Loucy (cell line): ENCODE measurements around the gene DIABLO.

Source experiments
- H2AFZ ChIP-seq: fragments of 200-600 bp; sonication (generic); 2 replicates; pipeline ENCODE4 v1.6.0; 2016; ENCODE audit warnings: antibody characterized with exemption, mild to moderate bottlenecking, low read length, moderate library complexity
- H3F3A ChIP-seq: fragments of 200-600 bp; 2 replicates; pipeline ENCODE4 v1.6.0; 2016; ENCODE audit warnings: antibody characterized with exemption, low read depth, mild to moderate bottlenecking
- H3K27me3 ChIP-seq: fragments of 200-600 bp; sonication (generic); 2 replicates; pipeline ENCODE4 v1.6.1; 2014; ENCODE audit warnings: low read length, mild to moderate bottlenecking; ENCODE audit not compliant: insufficient read depth, poor library complexity, severe bottlenecking
- H3K36me3 ChIP-seq: fragments of 200-600 bp; sonication (generic); 2 replicates; pipeline ENCODE4 v1.6.1; 2016; ENCODE audit warnings: low read length; ENCODE audit not compliant: insufficient read depth
- H3K4me1 ChIP-seq: fragments of 200-600 bp; sonication (generic); 2 replicates; pipeline ENCODE4 v1.5.1; 2014; ENCODE audit warnings: low read length, mild to moderate bottlenecking; ENCODE audit not compliant: insufficient read depth, poor library complexity, severe bottlenecking
- H3K4me2 ChIP-seq: fragments of 200-600 bp; sonication (generic); 2 replicates; pipeline ENCODE4 v1.6.0; 2014; ENCODE audit warnings: antibody characterized with exemption, low read length, low read depth, mild to moderate bottlenecking; ENCODE audit not compliant: poor library complexity, severe bottlenecking
- H3K4me3 ChIP-seq: fragments of 200-600 bp; sonication (generic); 2 replicates; pipeline ENCODE4 v1.5.1; 2014; ENCODE audit warnings: low read length, mild to moderate bottlenecking, mixed read lengths; ENCODE audit not compliant: poor library complexity, severe bottlenecking
- H3K79me2 ChIP-seq: fragments of 200-600 bp; sonication (generic); 2 replicates; pipeline ENCODE4 v1.6.1; 2014; ENCODE audit warnings: low read length; ENCODE audit not compliant: insufficient read depth
- H3K9ac ChIP-seq: fragments of 200-600 bp; sonication (generic); 2 replicates; pipeline ENCODE4 v1.6.0; 2014; ENCODE audit warnings: mild to moderate bottlenecking, low read depth, low read length, moderate library complexity; ENCODE audit not compliant: poor library complexity, severe bottlenecking
- H3K9me2 ChIP-seq: fragments of 200-600 bp; sonication (generic); replicated peaks from 2 replicates; pipeline ENCODE4 v1.6.1; 2016; ENCODE audit warnings: low read depth, low read length, mixed read lengths
- H3K9me3 ChIP-seq: fragments of 200-600 bp; sonication (generic); 2 replicates; pipeline ENCODE4 v1.6.1; 2014; ENCODE audit warnings: mild to moderate bottlenecking, antibody characterized with exemption, low read length, low read depth; ENCODE audit not compliant: insufficient read depth
- H4K20me1 ChIP-seq: fragments of 200-600 bp; sonication (generic); 2 replicates; pipeline ENCODE4 v1.6.0; 2014; ENCODE audit warnings: antibody characterized with exemption, low read length, mild to moderate bottlenecking; ENCODE audit not compliant: insufficient read depth, poor library complexity, severe bottlenecking
- EZH2phosphoT487 ChIP-seq: fragments of 200-600 bp; IDR thresholded peaks from 2 replicates; pipeline ENCODE4 v1.6.1; 2018; ENCODE audit warnings: antibody characterized with exemption, mild to moderate bottlenecking, moderate library complexity, borderline replicate concordance
- TF ChIP-seq, protein P1 (sequence below): fragments of 200-600 bp; sonication (generic); conservative IDR thresholded peaks from 2 replicates; pipeline ENCODE4 v1.5.1; 2014; ENCODE audit warnings: mild to moderate bottlenecking, antibody characterized with exemption, low read length

The DIABLO gene

DNA sequence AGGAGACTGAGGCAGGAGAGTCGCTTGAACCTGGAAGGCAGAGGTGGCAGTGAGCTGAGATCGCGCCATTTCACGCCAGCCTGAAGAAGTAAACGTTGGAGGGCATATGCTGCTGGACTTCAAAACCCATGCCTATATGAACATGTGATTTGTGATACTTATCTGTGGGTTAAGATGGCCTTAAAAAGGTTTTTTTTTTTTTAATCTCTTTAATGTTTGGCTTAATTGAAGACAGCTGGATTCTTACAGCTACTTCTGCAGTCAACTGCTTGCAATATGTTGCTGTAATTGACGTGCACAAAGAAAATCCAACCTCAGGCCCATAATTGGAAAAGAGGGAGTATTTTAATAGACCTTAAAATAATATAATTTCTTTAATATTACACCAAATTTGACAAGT is 23.8 kb downstream of the DIABLO start:
- peaks cover 6% of the 10 kb centered on the region for H3K4me1 ChIP-seq
- no peak overlapping the region for H3K4me3 ChIP-seq
- no peaks in the 10 kb centered on the region for H3F3A ChIP-seq
- H3K9me2 ChIP-seq, result no peaks in the 10 kb centered on the region
- no peak overlapping the region for H3K4me2 ChIP-seq
- H4K20me1 ChIP-seq, result no peaks in the 10 kb centered on the region
- TF ChIP-seq EZH2phosphoT487, result no peak
- TF ChIP-seq, protein P1, sequence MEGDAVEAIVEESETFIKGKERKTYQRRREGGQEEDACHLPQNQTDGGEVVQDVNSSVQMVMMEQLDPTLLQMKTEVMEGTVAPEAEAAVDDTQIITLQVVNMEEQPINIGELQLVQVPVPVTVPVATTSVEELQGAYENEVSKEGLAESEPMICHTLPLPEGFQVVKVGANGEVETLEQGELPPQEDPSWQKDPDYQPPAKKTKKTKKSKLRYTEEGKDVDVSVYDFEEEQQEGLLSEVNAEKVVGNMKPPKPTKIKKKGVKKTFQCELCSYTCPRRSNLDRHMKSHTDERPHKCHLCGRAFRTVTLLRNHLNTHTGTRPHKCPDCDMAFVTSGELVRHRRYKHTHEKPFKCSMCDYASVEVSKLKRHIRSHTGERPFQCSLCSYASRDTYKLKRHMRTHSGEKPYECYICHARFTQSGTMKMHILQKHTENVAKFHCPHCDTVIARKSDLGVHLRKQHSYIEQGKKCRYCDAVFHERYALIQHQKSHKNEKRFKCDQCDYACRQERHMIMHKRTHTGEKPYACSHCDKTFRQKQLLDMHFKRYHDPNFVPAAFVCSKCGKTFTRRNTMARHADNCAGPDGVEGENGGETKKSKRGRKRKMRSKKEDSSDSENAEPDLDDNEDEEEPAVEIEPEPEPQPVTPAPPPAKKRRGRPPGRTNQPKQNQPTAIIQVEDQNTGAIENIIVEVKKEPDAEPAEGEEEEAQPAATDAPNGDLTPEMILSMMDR, result no peak
- no peak overlapping the region for H2AFZ ChIP-seq
- no peak overlapping the region for H3K9ac ChIP-seq
- no peaks in the 10 kb centered on the region for H3K27me3 ChIP-seq
- no peaks in the 10 kb centered on the region for H3K79me2 ChIP-seq
- H3K36me3 ChIP-seq, result peaks cover 8% of the 10 kb centered on the region; the same call in 1 of the 2 replicates
- no peaks in the 10 kb centered on the region for H3K9me3 ChIP-seq

DNA sequence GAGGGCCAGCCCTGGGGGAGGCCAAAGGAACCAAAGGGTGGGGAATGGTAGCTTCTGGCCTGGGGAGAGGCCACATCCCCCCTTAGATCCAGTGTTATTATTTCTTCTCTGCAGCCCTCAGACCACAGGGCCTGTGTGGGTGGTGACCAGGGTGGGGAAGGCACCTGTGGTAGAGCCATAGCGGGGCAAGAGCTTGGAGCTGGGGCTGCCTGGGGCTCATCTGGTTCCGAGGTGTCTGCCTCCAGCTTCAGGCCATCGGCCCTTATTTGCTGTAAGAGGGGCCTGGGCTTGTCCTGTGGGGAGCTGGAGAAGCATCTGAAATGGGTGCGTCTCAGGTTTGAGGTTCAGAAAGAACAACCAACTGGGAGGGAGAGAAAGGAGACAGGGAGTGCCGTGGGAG is 24.5 kb downstream of the DIABLO start:
- Histone ChIP-seq H3K4me1 (peaks cover 9% of the 10 kb centered on the region), H3K9ac (no peak overlapping the region), H3K4me2 (no peak overlapping the region), H2AFZ (no peak overlapping the region), H3K36me3 (peaks cover 2% of the 10 kb centered on the region; the same call in 1 of the 2 replicates), H3K4me3 (no peak overlapping the region), H3K27me3 (no peaks in the 10 kb centered on the region), H4K20me1 (no peaks in the 10 kb centered on the region), H3K79me2 (no peaks in the 10 kb centered on the region), H3K9me2 (no peaks in the 10 kb centered on the region), H3K9me3 (no peaks in the 10 kb centered on the region), H3F3A (no peaks in the 10 kb centered on the region)
- no peak for TF ChIP-seq EZH2phosphoT487
- TF ChIP-seq, protein P1, result no peak

DNA sequence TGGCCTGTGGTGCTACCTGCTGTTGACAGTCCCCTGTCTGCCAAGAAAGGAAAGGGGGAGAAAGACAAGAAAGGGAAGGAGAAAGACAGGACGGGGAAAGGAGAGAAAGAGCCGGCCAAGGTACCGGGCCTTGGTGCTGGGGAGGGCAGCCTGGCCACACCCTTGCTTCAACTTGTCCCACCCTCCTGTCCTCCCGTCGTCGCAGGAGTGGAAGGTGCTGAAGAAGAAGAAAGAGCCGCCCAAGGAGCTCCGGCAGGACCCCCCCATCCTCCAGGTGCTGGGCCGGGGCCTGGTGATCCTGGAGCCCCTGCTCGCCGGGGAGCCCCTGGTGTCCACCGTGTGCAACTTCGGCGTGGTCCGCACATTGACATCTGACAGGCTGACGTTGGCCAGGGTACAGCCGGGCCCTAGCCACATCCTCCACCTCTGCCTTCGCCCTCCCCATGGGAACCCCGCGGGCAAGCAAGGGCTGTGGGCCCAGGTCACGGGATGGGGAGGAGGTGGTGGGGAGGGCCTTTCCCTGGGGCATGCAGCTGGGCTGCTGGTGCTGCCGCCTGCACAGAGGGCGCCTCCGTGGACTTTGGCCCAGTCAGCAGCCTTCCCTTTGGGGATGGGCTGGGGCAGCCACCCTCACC is 25.2 kb downstream of the DIABLO start:
- H3K27me3 ChIP-seq, result no peaks in the 10 kb centered on the region
- TF ChIP-seq, protein P1, result no peak; the same call in 1 of the 2 replicates
- TF ChIP-seq EZH2phosphoT487, result no peak
- no peak overlapping the region for H3K9ac ChIP-seq
- H2AFZ ChIP-seq, result no peak overlapping the region
- H3F3A ChIP-seq, result no peaks in the 10 kb centered on the region
- no peaks in the 10 kb centered on the region for H4K20me1 ChIP-seq
- no peak overlapping the region for H3K4me3 ChIP-seq
- no peaks in the 10 kb centered on the region for H3K9me2 ChIP-seq
- peaks cover 9% of the 10 kb centered on the region for H3K4me1 ChIP-seq
- H3K79me2 ChIP-seq, result no peaks in the 10 kb centered on the region
- no peaks in the 10 kb centered on the region for H3K9me3 ChIP-seq
- H3K4me2 ChIP-seq, result no peak overlapping the region
- H3K36me3 ChIP-seq, result no peaks in the 10 kb centered on the region
